Caco-2 (cell line): ENCODE data around the gene PAM. TPM values are rescaled to one million over a fixed set of nuclear protein-coding genes. Genes with fewer than 3 reads are reported as not detected.

ENCODE experiments used
- BruUV-seq: library from RNA; stranded (reverse); fragments of 400-500 nt; replicated peaks from 2 replicates; lab custom pipeline; 2021; lab: Mats Ljungman, UMichigan
- CTCF ChIA-PET: fragments of 300-600 bp; sonication (Branson Sonifier 250); formaldehyde crosslinking; loops from one replicate; lab custom pipeline; 2022; ENCODE audit warnings: antibody characterized with exemption; lab: Charles Lee
- POLR2A ChIA-PET: fragments of 300-600 bp; sonication (Branson Sonifier 250); formaldehyde crosslinking; loops from one replicate; lab custom pipeline; 2022; ENCODE audit warnings: antibody characterized with exemption; lab: Charles Lee
- DNase-seq, 2 experiments: peaks; one replicate each; pipeline versions ENCODE4 v3.0.0 to v3.0.0-alpha.2; 2020 to 2022
- H3K27me3 ChIP-seq: replicated peaks from 2 replicates; pipeline ENCODE4 v1.6.0; 2011; ENCODE audit warnings: low read length; ENCODE audit not compliant: control insufficient read depth, insufficient read depth
- H3K36me3 ChIP-seq: 2 replicates; pipeline ENCODE4 v1.5.1; 2011; ENCODE audit warnings: low read length; ENCODE audit not compliant: control insufficient read depth, insufficient read depth
- H3K4me1 ChIP-seq: fragments of 250-450 bp; sonication (Bioruptor Pico); 2 replicates; pipeline ENCODE4 v1.5.1; 2020; ENCODE audit warnings: mild to moderate bottlenecking
- H3K4me3 ChIP-seq: 2 replicates; pipeline ENCODE4 v1.5.1; 2011; ENCODE audit warnings: low read depth, mild to moderate bottlenecking, control low read depth, low read length
- H3K9me3 ChIP-seq: fragments of 250-450 bp; sonication (Bioruptor Pico); 2 replicates; pipeline ENCODE4 v1.5.1; 2020; ENCODE audit warnings: mild to moderate bottlenecking, moderate library complexity
- H3K27ac Mint-ChIP-seq: one replicate; pipeline ENCODE4 v1.8.0; 2022; ENCODE audit warnings: mixed read lengths; ENCODE audit not compliant: unreplicated experiment
- H3K27me3 Mint-ChIP-seq: one replicate; pipeline ENCODE4 v1.8.0; 2022; ENCODE audit warnings: mixed read lengths; ENCODE audit not compliant: insufficient read depth, unreplicated experiment
- H3K36me3 Mint-ChIP-seq: one replicate; pipeline ENCODE4 v1.8.0; 2022; ENCODE audit warnings: mild to moderate bottlenecking, mixed read lengths; ENCODE audit not compliant: insufficient read depth, unreplicated experiment
- H3K4me1 Mint-ChIP-seq: one replicate; pipeline ENCODE4 v1.8.0; 2022; ENCODE audit warnings: low read depth, mixed read lengths; ENCODE audit not compliant: unreplicated experiment
- H3K4me3 Mint-ChIP-seq: one replicate; pipeline ENCODE4 v1.8.0; 2022; ENCODE audit warnings: mild to moderate bottlenecking, moderate library complexity, mixed read lengths; ENCODE audit not compliant: unreplicated experiment
- H3K9me3 Mint-ChIP-seq: one replicate; pipeline ENCODE4 v1.8.0; 2022; ENCODE audit warnings: mixed read lengths; ENCODE audit not compliant: unreplicated experiment
- intact Hi-C: fragments of 100-400 bp; cut with micrococcal nuclease; formaldehyde crosslinking; loops from one replicate; pipeline ENCODE4 v1.10.0; 2022; ENCODE audit not compliant: unreplicated experiment
- total RNA-seq: library from RNA; stranded (reverse); gene quantifications from 2 replicates; pipeline ENCODE4 v1.2.3, GENCODE V29; 2022
- TF ChIP-seq, protein P1 (sequence below), 2 experiments: fragments of 200-600 bp in 1 of 2; IDR thresholded peaks; 1 replicate in 1 of 2; 2 replicates in 1 of 2; pipeline versions ENCODE4 v1.5.1 to v1.8.0; 2011 to 2022; ENCODE audit warnings: antibody characterized with exemption in 1 of 2, control low read depth in 1 of 2, inconsistent platforms in 1 of 2, low read depth in 1 of 2, low read length in 1 of 2, mild to moderate bottlenecking in 1 of 2, moderate library complexity in 1 of 2; ENCODE audit not compliant: insufficient read depth in 1 of 2, severe bottlenecking in 1 of 2, unreplicated experiment in 1 of 2

PAM gene
- total RNA-seq, 1 experiment from 2014 or later: 48.0 TPM

- Histone ChIP-seq H3K4me1 (no peaks in the 10 kb centered on the region), H3K36me3 (no peaks in the 10 kb centered on the region), H3K9me3 (no peaks in the 10 kb centered on the region; the same call in 1 of the 2 replicates), H3K27me3 (no peaks in the 10 kb centered on the region), H3K4me3 (no peak overlapping the region)
- Mint-ChIP-seq H3K4me1 (no peaks in the 10 kb centered on the region), H3K4me3 (no peak overlapping the region), H3K36me3 (no peaks in the 10 kb centered on the region), H3K9me3 (no peaks in the 10 kb centered on the region), H3K27me3 (no peaks in the 10 kb centered on the region), H3K27ac (no peak overlapping the region)
- intact Hi-C loops: no loop called here
- ChIA-PET CTCF (no interaction called here), POLR2A (no interaction called here)
- no TSS peak for BruUV-seq
- TF ChIP-seq, protein P1, sequence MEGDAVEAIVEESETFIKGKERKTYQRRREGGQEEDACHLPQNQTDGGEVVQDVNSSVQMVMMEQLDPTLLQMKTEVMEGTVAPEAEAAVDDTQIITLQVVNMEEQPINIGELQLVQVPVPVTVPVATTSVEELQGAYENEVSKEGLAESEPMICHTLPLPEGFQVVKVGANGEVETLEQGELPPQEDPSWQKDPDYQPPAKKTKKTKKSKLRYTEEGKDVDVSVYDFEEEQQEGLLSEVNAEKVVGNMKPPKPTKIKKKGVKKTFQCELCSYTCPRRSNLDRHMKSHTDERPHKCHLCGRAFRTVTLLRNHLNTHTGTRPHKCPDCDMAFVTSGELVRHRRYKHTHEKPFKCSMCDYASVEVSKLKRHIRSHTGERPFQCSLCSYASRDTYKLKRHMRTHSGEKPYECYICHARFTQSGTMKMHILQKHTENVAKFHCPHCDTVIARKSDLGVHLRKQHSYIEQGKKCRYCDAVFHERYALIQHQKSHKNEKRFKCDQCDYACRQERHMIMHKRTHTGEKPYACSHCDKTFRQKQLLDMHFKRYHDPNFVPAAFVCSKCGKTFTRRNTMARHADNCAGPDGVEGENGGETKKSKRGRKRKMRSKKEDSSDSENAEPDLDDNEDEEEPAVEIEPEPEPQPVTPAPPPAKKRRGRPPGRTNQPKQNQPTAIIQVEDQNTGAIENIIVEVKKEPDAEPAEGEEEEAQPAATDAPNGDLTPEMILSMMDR (IDR thresholded peaks at IDR 0.05; ENCODE audit: insufficient read depth in 1 of 2, low read depth in 1 of 2, low read length in 1 of 2, severe bottlenecking in 1 of 2, unreplicated experiment in 1 of 2): no peak
- DNase-seq: no peak
Observed at GRCh38 chr5:102833146-102833545, 78.0 kb downstream of the PAM start.

DNA sequence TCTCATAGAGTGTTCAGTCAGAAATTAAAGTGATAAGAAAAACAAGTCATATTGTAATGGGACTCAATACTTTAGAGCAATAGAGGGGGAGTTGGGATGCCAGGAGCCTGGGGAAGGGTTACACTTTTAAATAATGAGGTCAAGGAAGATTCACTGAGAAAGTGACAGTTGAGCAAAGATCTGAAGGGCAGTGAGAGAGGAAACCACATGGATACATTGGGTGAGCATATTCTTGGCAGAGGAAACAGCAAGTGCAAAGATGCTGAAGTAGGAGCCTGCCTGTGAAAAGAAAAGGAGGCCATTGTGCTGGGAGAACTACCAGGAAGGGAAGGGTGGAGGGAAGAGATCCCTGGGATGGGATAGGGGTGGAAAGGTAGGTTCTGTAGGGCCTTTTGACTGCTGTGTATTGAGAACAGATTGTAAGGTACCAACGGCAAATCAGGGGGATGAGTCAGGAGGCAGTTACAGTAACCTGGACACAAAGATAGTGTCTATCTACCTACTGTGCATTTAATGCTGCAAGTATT lies 79.4 kb downstream of the PAM start:
- intact Hi-C loops: no loop called here
- Mint-ChIP-seq H3K27me3 (no peaks in the 10 kb centered on the region), H3K4me1 (no peaks in the 10 kb centered on the region), H3K27ac (no peak overlapping the region), H3K9me3 (no peaks in the 10 kb centered on the region), H3K4me3 (no peak overlapping the region), H3K36me3 (no peaks in the 10 kb centered on the region)
- Histone ChIP-seq H3K27me3 (no peaks in the 10 kb centered on the region), H3K4me3 (no peak overlapping the region), H3K36me3 (no peaks in the 10 kb centered on the region), H3K4me1 (no peaks in the 10 kb centered on the region), H3K9me3 (no peaks in the 10 kb centered on the region; the same call in 1 of the 2 replicates)
- TF ChIP-seq, protein P1 (IDR thresholded peaks at IDR 0.05; ENCODE audit: insufficient read depth in 1 of 2, low read depth in 1 of 2, low read length in 1 of 2, severe bottlenecking in 1 of 2, unreplicated experiment in 1 of 2): no peak
- no TSS peak for BruUV-seq
- ChIA-PET POLR2A (no interaction called here), CTCF (no interaction called here)
- no peak for DNase-seq

DNA sequence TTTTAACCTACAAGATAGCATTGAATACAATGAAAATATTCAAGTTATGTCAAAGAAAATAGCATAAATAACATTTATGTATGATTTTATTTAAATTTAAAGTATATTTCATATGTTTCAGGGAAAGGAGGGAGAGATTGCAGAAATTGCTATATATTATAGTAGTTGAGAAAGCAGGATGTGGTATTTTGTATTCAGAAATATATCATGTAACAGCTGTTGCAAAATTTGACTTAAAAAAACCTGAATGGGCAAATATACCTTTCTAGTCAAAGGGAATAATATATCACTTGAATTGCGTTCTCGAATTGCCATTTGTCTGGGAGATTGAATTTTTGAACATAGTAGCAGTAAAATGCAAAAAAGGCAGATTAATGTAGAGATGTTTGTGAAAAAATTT lies 80.6 kb downstream of the PAM start:
- Mint-ChIP-seq H3K27me3 (no peaks in the 10 kb centered on the region), H3K4me3 (no peak overlapping the region), H3K4me1 (no peaks in the 10 kb centered on the region), H3K36me3 (no peaks in the 10 kb centered on the region), H3K9me3 (no peaks in the 10 kb centered on the region), H3K27ac (no peak overlapping the region)
- Histone ChIP-seq H3K36me3 (no peaks in the 10 kb centered on the region), H3K27me3 (no peaks in the 10 kb centered on the region), H3K4me1 (no peaks in the 10 kb centered on the region), H3K4me3 (no peak overlapping the region), H3K9me3 (no peaks in the 10 kb centered on the region; the same call in 1 of the 2 replicates)
- DNase-seq: no peak
- TF ChIP-seq, protein P1 (IDR thresholded peaks at IDR 0.05; ENCODE audit: insufficient read depth in 1 of 2, low read depth in 1 of 2, low read length in 1 of 2, severe bottlenecking in 1 of 2, unreplicated experiment in 1 of 2): no peak
- POLR2A ChIA-PET: no interaction called here
- CTCF ChIA-PET: no interaction called here
- intact Hi-C loops: no loop called here
- BruUV-seq: no TSS peak
